Loucy (cell line): ENCODE measurements around the gene RIPOR3.

Experiments
- EZH2phosphoT487 ChIP-seq: fragments of 200-600 bp; IDR thresholded peaks from 2 replicates; pipeline ENCODE4 v1.6.1; 2018; ENCODE audit warnings: antibody characterized with exemption, mild to moderate bottlenecking, moderate library complexity, borderline replicate concordance
- TF ChIP-seq, protein P1 (sequence below): fragments of 200-600 bp; sonication (generic); conservative IDR thresholded peaks from 2 replicates; pipeline ENCODE4 v1.5.1; 2014; ENCODE audit warnings: mild to moderate bottlenecking, antibody characterized with exemption, low read length

DNA sequence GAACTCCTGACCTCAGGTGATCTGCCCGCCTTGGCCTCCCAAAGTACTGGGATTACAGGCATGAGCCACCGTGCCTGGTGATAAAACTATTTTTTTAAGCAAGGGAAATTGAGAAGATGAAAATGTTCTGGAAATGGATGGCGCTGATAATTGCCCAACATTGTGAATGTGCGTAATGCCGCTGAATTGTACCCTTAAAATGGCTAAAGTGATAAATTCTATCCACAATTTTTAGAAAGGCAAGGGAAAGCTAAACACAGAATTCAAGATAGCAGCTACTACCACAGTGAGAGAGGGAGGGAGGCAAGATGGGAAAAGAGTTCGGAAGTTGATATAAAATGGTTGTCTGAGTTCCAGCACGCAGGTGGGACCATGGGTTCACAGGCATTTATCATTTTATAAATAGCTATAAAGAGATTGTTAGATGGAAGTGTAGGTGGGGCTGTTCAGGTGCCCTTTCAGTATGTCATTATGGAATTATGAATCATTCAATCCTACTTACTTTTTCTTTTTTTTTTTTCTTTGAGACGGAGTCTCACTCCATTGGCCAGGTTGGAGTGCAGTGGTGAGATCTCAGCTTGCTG, 8.3 kb downstream of the RIPOR3 start:
- TF ChIP-seq, protein P1, sequence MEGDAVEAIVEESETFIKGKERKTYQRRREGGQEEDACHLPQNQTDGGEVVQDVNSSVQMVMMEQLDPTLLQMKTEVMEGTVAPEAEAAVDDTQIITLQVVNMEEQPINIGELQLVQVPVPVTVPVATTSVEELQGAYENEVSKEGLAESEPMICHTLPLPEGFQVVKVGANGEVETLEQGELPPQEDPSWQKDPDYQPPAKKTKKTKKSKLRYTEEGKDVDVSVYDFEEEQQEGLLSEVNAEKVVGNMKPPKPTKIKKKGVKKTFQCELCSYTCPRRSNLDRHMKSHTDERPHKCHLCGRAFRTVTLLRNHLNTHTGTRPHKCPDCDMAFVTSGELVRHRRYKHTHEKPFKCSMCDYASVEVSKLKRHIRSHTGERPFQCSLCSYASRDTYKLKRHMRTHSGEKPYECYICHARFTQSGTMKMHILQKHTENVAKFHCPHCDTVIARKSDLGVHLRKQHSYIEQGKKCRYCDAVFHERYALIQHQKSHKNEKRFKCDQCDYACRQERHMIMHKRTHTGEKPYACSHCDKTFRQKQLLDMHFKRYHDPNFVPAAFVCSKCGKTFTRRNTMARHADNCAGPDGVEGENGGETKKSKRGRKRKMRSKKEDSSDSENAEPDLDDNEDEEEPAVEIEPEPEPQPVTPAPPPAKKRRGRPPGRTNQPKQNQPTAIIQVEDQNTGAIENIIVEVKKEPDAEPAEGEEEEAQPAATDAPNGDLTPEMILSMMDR, result no peak
- TF ChIP-seq EZH2phosphoT487, result no peak
